Adipocyte (in vitro differentiated cells): ENCODE results near the gene TMX3.

Experiments
- DNase-seq: peaks from one replicate; pipeline ENCODE4 v3.0.0-alpha.2; 2015; ENCODE audit warnings: low read depth
- H3K27me3 ChIP-seq: replicated peaks from 2 replicates; pipeline ENCODE4 v1.7.0; 2013; ENCODE audit warnings: mild to moderate bottlenecking, low read length, moderate library complexity; ENCODE audit not compliant: control insufficient read depth, insufficient read depth
- H3K36me3 ChIP-seq: 2 replicates; pipeline ENCODE4 v1.7.0; 2013; ENCODE audit warnings: low read length, mild to moderate bottlenecking, moderate library complexity; ENCODE audit not compliant: control insufficient read depth, insufficient read depth, severe bottlenecking
- H3K4me1 ChIP-seq: 2 replicates; pipeline ENCODE4 v1.7.0; 2013; ENCODE audit warnings: mild to moderate bottlenecking, low read length, moderate library complexity; ENCODE audit not compliant: control insufficient read depth, insufficient read depth
- H3K4me3 ChIP-seq: 2 replicates; pipeline ENCODE4 v1.7.0; 2013; ENCODE audit warnings: mild to moderate bottlenecking, low read length, moderate library complexity
- H3K9ac ChIP-seq: 2 replicates; pipeline ENCODE4 v1.7.0; 2013; ENCODE audit warnings: mild to moderate bottlenecking, low read length, moderate library complexity
- H3K9me3 ChIP-seq: 2 replicates; pipeline ENCODE4 v1.7.0; 2013; ENCODE audit warnings: mild to moderate bottlenecking, low read length, moderate library complexity; ENCODE audit not compliant: control insufficient read depth

The TMX3 gene, protein sequence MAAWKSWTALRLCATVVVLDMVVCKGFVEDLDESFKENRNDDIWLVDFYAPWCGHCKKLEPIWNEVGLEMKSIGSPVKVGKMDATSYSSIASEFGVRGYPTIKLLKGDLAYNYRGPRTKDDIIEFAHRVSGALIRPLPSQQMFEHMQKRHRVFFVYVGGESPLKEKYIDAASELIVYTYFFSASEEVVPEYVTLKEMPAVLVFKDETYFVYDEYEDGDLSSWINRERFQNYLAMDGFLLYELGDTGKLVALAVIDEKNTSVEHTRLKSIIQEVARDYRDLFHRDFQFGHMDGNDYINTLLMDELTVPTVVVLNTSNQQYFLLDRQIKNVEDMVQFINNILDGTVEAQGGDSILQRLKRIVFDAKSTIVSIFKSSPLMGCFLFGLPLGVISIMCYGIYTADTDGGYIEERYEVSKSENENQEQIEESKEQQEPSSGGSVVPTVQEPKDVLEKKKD

DNA sequence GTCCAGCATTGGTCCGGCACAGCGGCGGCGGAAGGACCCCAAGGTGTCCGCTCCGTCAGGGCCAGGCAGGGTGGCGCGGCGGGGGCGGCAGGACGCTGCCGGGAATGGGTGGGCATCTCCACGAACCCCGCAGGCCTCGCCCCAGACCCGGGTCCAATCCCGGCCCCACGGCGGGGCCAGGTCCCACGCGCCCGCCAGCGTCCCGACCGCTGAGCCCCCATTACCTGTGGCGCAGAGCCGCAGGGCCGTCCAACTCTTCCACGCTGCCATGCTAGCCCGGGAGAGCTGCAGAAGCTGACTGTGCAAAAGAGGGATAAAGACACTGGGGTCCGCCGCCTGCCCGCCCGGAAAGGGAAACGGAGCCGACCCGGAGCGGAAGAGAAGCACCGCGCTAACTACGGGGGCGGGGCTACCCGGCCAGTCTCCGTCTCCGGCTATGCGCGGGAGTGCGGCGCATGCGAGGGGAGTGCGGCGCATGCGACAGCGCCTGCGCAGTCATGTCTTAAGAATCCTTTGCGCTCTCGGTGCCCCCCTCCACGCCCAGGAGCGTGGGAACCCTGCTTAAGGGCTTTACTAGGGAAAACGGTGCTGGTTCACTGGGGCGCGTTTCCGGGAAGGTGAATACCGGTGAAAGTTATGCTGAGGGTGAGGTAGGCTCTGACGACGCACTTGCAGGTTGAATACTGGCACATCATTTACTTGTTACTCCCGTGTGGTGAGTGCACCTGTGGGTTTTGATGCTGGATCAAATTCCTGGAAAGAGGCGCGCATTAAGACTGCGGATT lies at the start of gene TMX3:
TSS of gene TMX3 (minus strand) at position 397 of the 785 bp plus-strand sequence. CDS start at position 270, 127 bp downstream.
- Histone ChIP-seq H3K4me1 (peaks cover 20% of the 10 kb centered on the region), H3K9ac (peak within 1 kb of the TSS; percentile 97), H3K4me3 (peak within 1 kb of the TSS; percentile 99), H3K36me3 (peaks cover 30% of the 10 kb centered on the region), H3K9me3 (no peaks in the 10 kb centered on the region), H3K27me3 (no peaks in the 10 kb centered on the region)
- peak; percentile 97 for DNase-seq

DNA sequence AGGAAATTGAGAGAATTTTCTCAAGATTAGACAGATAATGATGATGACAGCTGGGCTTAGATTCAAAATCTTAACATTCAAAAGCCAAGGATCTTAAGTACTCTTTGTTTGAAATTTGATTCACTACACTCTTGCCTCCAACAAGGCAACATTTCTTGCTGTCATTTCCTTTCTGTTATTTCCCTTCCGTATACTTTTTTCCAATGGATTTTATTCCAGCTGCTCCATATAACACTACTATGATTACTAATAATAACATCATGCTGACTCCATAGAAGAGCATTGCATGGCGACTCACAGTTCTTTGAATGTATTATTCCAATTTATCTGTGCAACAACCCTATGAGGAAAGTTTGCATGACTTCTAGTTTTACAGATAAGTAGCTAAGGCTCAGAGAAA lies 49.1 kb upstream of the TMX3 start:
- no peaks in the 10 kb centered on the region for H3K36me3 ChIP-seq

DNA sequence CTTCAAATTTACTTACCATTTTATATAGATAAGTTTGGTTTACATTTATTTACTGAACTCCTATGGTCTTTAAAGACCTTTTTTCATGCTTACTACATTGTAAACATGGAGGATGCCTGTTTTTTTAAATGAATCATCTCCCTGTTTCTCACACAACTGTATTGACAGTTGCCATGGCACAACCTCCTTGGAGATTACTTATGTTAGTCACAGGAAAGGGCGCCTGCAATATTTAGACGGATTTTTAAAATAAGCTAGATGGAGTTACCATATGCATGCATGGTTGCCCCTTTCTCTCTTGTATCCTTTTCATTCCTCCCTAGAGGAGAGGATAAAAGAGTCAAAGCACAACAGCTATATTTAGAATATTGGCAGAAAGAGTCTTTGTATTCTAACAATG lies 48.2 kb upstream of the TMX3 start:
- Histone ChIP-seq H3K36me3 (no peaks in the 10 kb centered on the region), H3K4me1 (no peaks in the 10 kb centered on the region), H3K9me3 (peaks cover 15% of the 10 kb centered on the region), H3K27me3 (no peaks in the 10 kb centered on the region), H3K9ac (no peak overlapping the region), H3K4me3 (no peak overlapping the region)
- peak; percentile 19 for DNase-seq

More for the DNA sequence above, 49.1 kb upstream of the TMX3 start:
- peak; percentile 18 for DNase-seq
- peaks cover 1% of the 10 kb centered on the region for H3K4me1 ChIP-seq
- H3K9me3 ChIP-seq, result peaks cover 8% of the 10 kb centered on the region
- no peaks in the 10 kb centered on the region for H3K27me3 ChIP-seq
- no peak overlapping the region for H3K4me3 ChIP-seq
- no peak overlapping the region for H3K9ac ChIP-seq

DNA sequence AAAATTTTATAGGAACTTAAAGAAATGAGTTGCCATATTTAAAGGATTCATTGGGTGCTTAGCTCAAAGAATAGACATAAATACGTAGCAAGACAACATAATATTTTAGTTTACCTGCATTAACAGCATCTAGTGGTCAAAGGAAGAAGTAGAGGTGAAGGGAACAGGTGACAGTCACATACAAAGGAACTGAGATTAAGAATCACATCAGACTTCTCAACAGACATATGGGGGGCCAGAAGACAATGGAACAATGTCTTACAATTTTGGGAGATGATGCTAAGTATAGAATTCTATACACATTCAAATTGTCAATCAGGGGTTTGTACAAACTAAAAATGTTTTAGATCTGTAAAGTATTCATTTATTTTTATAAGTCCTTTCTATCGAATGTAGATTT lies 44.4 kb upstream of the TMX3 start:
- Histone ChIP-seq H3K36me3 (no peaks in the 10 kb centered on the region), H3K9ac (no peak overlapping the region), H3K9me3 (peaks cover 15% of the 10 kb centered on the region), H3K4me1 (peaks cover 7% of the 10 kb centered on the region), H3K27me3 (no peaks in the 10 kb centered on the region), H3K4me3 (no peak overlapping the region)
- no peak for DNase-seq

DNA sequence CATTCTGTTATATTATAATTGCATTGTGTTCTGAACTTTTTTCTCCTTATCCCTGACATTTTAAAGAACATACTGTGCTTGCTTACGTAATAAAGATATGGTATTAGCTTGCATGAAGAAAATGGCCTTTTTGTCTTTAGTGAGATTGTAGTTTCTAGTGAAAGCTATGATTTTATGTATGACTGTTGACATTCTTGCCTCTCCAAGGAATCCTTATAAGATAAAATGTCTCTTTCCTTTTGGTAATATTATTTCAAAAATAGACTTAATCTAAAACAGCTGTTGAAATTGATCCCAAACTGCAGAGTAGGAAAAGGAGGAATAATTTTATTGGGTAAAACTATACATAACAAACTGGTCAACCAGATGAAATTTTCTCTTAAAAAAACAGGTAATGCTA lies 42.2 kb upstream of the TMX3 start:
- peak; percentile 68 for DNase-seq
- H3K4me3 ChIP-seq, result no peak overlapping the region
- no peak overlapping the region for H3K9ac ChIP-seq
- H3K36me3 ChIP-seq, result no peaks in the 10 kb centered on the region
- H3K4me1 ChIP-seq, result peaks cover 7% of the 10 kb centered on the region
- no peaks in the 10 kb centered on the region for H3K27me3 ChIP-seq
- peaks cover 15% of the 10 kb centered on the region for H3K9me3 ChIP-seq

DNA sequence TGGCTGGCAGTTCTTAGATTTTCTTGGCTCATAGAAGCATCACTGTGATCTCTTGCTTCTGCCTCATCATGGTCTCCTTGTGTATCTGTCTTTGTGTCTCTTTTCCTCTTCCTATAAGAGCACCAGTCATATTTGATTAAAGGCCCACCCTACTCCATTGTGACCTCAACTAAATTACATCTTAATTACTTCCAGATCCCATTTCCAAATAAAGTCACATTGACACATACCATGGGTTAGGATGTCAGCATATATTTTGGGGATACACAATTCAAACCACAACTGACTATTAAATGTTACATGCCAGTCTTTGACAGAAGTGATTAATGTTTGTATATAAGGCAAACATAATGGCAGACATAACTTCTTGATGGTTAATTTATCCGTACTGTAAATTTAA lies 27.3 kb upstream of the TMX3 start:
- no peaks in the 10 kb centered on the region for H3K36me3 ChIP-seq
- H3K4me3 ChIP-seq, result no peak overlapping the region
- no peaks in the 10 kb centered on the region for H3K27me3 ChIP-seq
- H3K4me1 ChIP-seq, result no peaks in the 10 kb centered on the region
- H3K9me3 ChIP-seq, result no peaks in the 10 kb centered on the region
- DNase-seq, result peak; percentile 16
- H3K9ac ChIP-seq, result no peak overlapping the region

DNA sequence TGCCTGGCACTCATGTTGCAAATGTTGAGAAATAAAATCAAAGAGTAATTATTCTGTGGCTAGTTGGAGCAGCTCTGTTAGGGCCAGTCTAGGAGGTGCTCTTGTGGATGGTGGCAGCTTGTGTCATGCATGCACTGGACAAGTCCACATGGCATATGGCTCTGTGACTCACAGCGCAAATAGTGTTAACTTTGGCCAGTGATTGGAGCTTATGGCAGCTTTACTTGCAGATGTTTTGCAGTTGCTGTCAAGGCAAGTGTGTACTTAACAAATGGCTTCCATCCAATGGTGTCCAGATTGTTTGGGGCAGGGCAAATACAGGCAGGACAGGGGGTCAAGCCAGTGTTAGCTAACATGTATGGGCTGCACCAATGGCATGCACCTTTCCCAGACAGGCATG lies 26.1 kb upstream of the TMX3 start:
- Histone ChIP-seq H3K9ac (no peak overlapping the region), H3K4me3 (no peak overlapping the region), H3K27me3 (no peaks in the 10 kb centered on the region), H3K36me3 (no peaks in the 10 kb centered on the region), H3K9me3 (no peaks in the 10 kb centered on the region), H3K4me1 (no peaks in the 10 kb centered on the region)
- DNase-seq, result no peak

DNA sequence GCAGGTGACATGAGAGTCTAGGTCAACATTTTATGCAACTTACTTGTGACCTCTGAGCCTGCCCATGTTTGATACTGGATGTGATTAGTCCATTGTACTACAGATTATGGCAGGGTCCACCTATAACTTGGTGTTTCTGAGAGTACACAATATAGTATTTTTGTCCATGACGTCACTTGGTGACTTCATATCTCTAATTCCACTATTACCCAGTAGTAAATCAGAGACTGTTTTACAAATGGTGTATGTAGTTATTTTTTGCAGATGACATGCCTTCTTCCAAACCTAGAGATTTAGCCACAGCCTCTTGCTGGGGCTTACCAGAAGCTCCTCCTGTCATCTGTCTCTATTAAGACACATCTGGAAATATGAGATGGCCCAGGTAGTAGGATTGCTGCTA lies 24.6 kb upstream of the TMX3 start:
- DNase-seq, result no peak
- H3K9me3 ChIP-seq, result no peaks in the 10 kb centered on the region
- no peaks in the 10 kb centered on the region for H3K27me3 ChIP-seq
- H3K9ac ChIP-seq, result no peak overlapping the region
- H3K4me1 ChIP-seq, result peaks cover 8% of the 10 kb centered on the region
- H3K36me3 ChIP-seq, result no peaks in the 10 kb centered on the region
- H3K4me3 ChIP-seq, result no peak overlapping the region

DNA sequence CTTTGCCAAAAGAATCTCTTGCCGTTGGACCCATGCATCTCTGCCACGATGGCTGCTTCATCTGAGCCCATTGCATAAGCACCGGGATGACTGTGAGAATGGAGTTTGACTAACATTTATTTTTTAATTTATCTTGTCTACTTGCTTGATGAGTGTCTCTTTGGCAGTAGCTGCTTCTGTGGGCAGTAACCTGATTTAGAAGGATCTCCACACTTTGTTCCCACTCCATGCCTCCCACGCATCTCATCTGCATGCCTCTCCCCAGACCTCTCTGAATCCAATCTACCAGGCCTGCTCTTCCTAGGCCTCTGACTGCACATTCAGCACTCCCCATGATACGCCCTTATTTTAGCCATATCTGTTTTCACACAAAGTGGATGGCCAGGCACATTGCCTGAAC lies 23.7 kb upstream of the TMX3 start:
- no peaks in the 10 kb centered on the region for H3K27me3 ChIP-seq
- H3K4me3 ChIP-seq, result no peak overlapping the region
- H3K36me3 ChIP-seq, result no peaks in the 10 kb centered on the region
- no peak overlapping the region for H3K9ac ChIP-seq
- DNase-seq, result no peak
- H3K4me1 ChIP-seq, result peaks cover 16% of the 10 kb centered on the region
- H3K9me3 ChIP-seq, result no peaks in the 10 kb centered on the region

DNA sequence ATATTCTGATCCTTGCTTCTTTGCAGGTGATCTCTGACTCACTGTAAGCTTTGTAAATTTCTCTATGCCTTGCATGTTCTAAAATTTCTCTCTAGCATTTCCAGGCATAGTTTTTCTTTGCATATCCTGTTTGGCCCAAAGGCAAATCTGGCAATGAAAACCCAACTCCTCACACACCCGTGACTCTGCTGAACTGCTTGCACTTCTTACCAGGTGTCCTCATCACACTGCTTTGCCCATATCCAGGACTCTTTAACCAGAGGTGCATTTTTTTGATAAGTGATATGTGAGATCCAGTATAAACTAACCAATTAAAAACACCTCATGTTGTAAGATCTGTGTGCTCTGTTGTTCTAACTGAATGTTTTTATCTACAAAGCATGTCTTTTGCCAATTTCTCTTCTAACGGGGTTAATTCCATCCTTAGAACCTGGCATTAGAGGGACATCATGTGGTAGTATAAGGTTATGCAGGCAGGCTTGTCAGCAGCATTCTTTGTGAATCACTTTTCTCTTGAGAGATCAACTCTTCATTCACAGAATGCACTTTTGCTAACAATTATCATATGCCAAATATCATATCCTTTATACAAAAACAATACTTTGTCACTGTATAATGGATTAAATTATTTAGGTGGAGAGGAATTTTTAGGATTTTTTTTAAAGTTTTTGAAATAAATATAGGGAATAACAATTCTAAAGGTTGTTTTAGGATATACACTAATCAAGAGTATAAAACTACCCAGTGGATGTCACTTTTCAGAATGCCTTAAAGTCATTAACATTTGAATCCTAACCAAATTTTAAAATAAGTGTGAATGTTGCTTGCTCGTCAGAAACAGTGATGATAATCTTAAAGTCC lies 20.8 kb upstream of the TMX3 start:
- H3K9me3 ChIP-seq, result no peaks in the 10 kb centered on the region

DNA sequence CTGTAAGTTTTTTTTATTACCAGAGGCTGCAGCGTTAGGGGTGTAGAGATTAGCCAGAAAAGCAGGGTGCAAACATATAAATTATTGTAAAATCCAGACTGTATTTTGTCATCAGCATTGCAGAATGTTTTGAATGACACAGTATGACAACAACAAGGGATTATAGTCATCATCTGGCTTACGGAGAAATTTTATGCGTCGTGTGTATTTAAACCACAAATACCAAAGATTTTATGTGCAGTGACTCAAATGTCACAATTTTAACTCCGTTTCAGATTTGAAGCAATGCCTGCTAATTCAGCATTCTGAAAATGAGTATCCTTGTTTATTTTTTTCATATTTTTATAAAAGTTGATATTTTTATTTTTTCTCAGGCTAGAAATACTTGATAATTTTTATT lies 19.4 kb upstream of the TMX3 start:
- DNase-seq, result peak; percentile 65
- H3K4me3 ChIP-seq, result no peak overlapping the region
- no peak overlapping the region for H3K9ac ChIP-seq
- H3K4me1 ChIP-seq, result peaks cover 16% of the 10 kb centered on the region
- H3K36me3 ChIP-seq, result no peaks in the 10 kb centered on the region
- no peaks in the 10 kb centered on the region for H3K27me3 ChIP-seq
- no peaks in the 10 kb centered on the region for H3K9me3 ChIP-seq

More for the DNA sequence above, 20.8 kb upstream of the TMX3 start:
- Histone ChIP-seq H3K4me1 (peaks cover 16% of the 10 kb centered on the region), H3K36me3 (no peaks in the 10 kb centered on the region), H3K4me3 (no peak overlapping the region), H3K9ac (no peak overlapping the region), H3K27me3 (no peaks in the 10 kb centered on the region)
- peak; percentile 79 for DNase-seq
